H1 (cell line): Measurements from ENCODE around the gene PIP5K1B. TPM values are rescaled to one million over a fixed set of nuclear protein-coding genes. Genes with fewer than 3 reads are reported as not detected.

Experiments used
- CTCF ChIA-PET: fragments of 300-600 bp; sonication (Branson Sonifier 250); formaldehyde crosslinking; loops from one replicate; lab custom pipeline; 2021; ENCODE audit not compliant: partially characterized antibody; lab: Charles Lee
- POLR2A ChIA-PET: fragments of 300-600 bp; sonication (Branson Sonifier 250); formaldehyde crosslinking; loops from one replicate; lab custom pipeline; 2021; ENCODE audit warnings: inconsistent platforms; ENCODE audit not compliant: partially characterized antibody; lab: Charles Lee
- DNase-seq, 2 experiments: peaks; one replicate each; pipeline versions ENCODE4 v3.0.0 to v3.0.0-alpha.2; 2010 to 2022; ENCODE audit warnings: low spot score in 2 of 2, low read depth in 1 of 2, mixed read lengths in 1 of 2
- FAIRE-seq: peaks from 2 replicates; lab custom pipeline; 2011; peaks lifted over from hg19 to GRCh38; lab: Jason Lieb, UNC
- H2AFZ ChIP-seq: 2 replicates; pipeline ENCODE4 v1.8.1; 2012; ENCODE audit warnings: low read length, inconsistent platforms
- H2AK5ac ChIP-seq: 2 replicates; pipeline ENCODE4 v1.6.1; 2013; ENCODE audit warnings: low read depth, low read length
- H2BK120ac ChIP-seq: replicated peaks from 2 replicates; pipeline ENCODE3; 2013; ENCODE audit warnings: low read depth, low read length, inconsistent platforms
- H2BK12ac ChIP-seq: 2 replicates; pipeline ENCODE4 v1.6.1; 2013; ENCODE audit warnings: low read depth, low read length
- H2BK15ac ChIP-seq: 2 replicates; pipeline ENCODE4 v1.6.1; 2013; ENCODE audit warnings: low read length
- H2BK20ac ChIP-seq: 2 replicates; pipeline ENCODE4 v1.6.1; 2013; ENCODE audit warnings: low read length
- H2BK5ac ChIP-seq: 2 replicates; pipeline ENCODE4 v1.6.1; 2013; ENCODE audit warnings: low read depth, low read length
- H3K14ac ChIP-seq: 2 replicates; pipeline ENCODE4 v1.6.1; 2013; ENCODE audit warnings: inconsistent platforms; ENCODE audit not compliant: insufficient read length
- H3K18ac ChIP-seq: 2 replicates; pipeline ENCODE4 v1.6.1; 2013; ENCODE audit warnings: low read length; ENCODE audit errors: extremely low read depth
- H3K23ac ChIP-seq: 2 replicates; pipeline ENCODE4 v1.6.1; 2013; ENCODE audit warnings: inconsistent platforms; ENCODE audit not compliant: insufficient read length
- H3K23me2 ChIP-seq: 2 replicates; pipeline ENCODE4 v1.6.1; 2013; ENCODE audit warnings: low read depth, low read length
- H3K27ac ChIP-seq: 2 replicates; pipeline ENCODE4 v1.6.1; 2011; ENCODE audit warnings: low read depth, low read length, inconsistent platforms
- H3K27me3 ChIP-seq, 4 experiments: replicated peaks in 1 of 4; 1 replicate in 1 of 4; 2 replicates in 3 of 4; pipeline versions ENCODE4 v1.6.1 to v1.8.1; 2011 to 2013; ENCODE audit warnings: low read length in 3 of 4, mild to moderate bottlenecking in 3 of 4, inconsistent platforms in 2 of 4, mixed read lengths in 2 of 4, moderate library complexity in 1 of 4; ENCODE audit not compliant: control insufficient read depth in 3 of 4, insufficient read depth in 3 of 4; ENCODE audit errors: extremely low read depth in 1 of 4
- H3K36me3 ChIP-seq, 4 experiments: 2 replicates each; pipeline versions ENCODE4 v1.6.1 to v1.8.1; 2011 to 2013; ENCODE audit warnings: mild to moderate bottlenecking in 4 of 4, low read length in 3 of 4, moderate library complexity in 2 of 4, control low read depth in 1 of 4, inconsistent platforms in 1 of 4; ENCODE audit not compliant: insufficient read depth in 4 of 4, control insufficient read depth in 2 of 4
- H3K4ac ChIP-seq: replicated peaks from 2 replicates; pipeline ENCODE3; 2013; ENCODE audit warnings: low read length, low read depth, mixed read lengths, inconsistent platforms; ENCODE audit not compliant: insufficient read length
- H3K4me1 ChIP-seq, 4 experiments: replicated peaks in 1 of 4; 1 replicate in 1 of 4; 2 replicates in 3 of 4; pipeline versions ENCODE4 v1.6.1 to v1.8.1; 2011 to 2013; ENCODE audit warnings: low read length in 3 of 4, inconsistent platforms in 2 of 4, mixed read lengths in 1 of 4; ENCODE audit not compliant: insufficient read depth in 4 of 4, control insufficient read depth in 3 of 4
- H3K4me2 ChIP-seq, 2 experiments: 2 replicates each; pipeline versions ENCODE4 v1.6.1 to v1.8.1; 2011 to 2013; ENCODE audit warnings: low read depth in 2 of 2, low read length in 2 of 2, control low read depth in 1 of 2, inconsistent platforms in 1 of 2, mild to moderate bottlenecking in 1 of 2; ENCODE audit not compliant: insufficient read depth in 1 of 2
- H3K4me3 ChIP-seq, 4 experiments: fragments of 200-600, 300-600 bp in 1 of 4; sonication (generic), shearing (Covaris generic), sonication (Bioruptor Twin) in 1 of 4; 2 replicates each; pipeline versions ENCODE4 v1.5.1 to v1.8.1; 2011 to 2016; ENCODE audit warnings: low read length in 4 of 4, low read depth in 3 of 4, control low read depth in 2 of 4, inconsistent platforms in 2 of 4, mild to moderate bottlenecking in 2 of 4, mixed read lengths in 1 of 4, moderate library complexity in 1 of 4; ENCODE audit not compliant: insufficient read depth in 2 of 4; ENCODE audit errors: extremely low read depth in 1 of 4
- H3K56ac ChIP-seq: replicated peaks from 2 replicates; pipeline ENCODE3; 2013; ENCODE audit warnings: low read depth, mild to moderate bottlenecking, mixed read lengths, low read length, inconsistent platforms; ENCODE audit not compliant: insufficient read length
- H3K79me1 ChIP-seq: 2 replicates; pipeline ENCODE4 v1.6.1; 2013; ENCODE audit warnings: low read depth, low read length, control low read depth
- H3K79me2 ChIP-seq, 2 experiments: 2 replicates each; pipeline versions ENCODE4 v1.6.1 to v1.8.1; 2012 to 2013; ENCODE audit warnings: low read length in 2 of 2, mild to moderate bottlenecking in 2 of 2, inconsistent platforms in 1 of 2; ENCODE audit not compliant: insufficient read depth in 2 of 2, control insufficient read depth in 1 of 2
- H3K9ac ChIP-seq, 4 experiments: replicated peaks in 1 of 4; 1 replicate in 1 of 4; 2 replicates in 3 of 4; pipeline versions ENCODE4 v1.6.1 to v1.8.1; 2011 to 2013; ENCODE audit warnings: low read depth in 3 of 4, low read length in 3 of 4, control low read depth in 2 of 4, mild to moderate bottlenecking in 2 of 4, moderate library complexity in 2 of 4, inconsistent platforms in 1 of 4; ENCODE audit errors: extremely low read depth in 1 of 4
- H3K9me3 ChIP-seq, 2 experiments: 2 replicates each; pipeline versions ENCODE4 v1.6.1 to v1.8.1; 2012 to 2013; ENCODE audit warnings: mild to moderate bottlenecking in 2 of 2, moderate library complexity in 2 of 2, control low read depth in 1 of 2, inconsistent platforms in 1 of 2, low read depth in 1 of 2, low read length in 1 of 2, mixed read lengths in 1 of 2; ENCODE audit not compliant: insufficient read depth in 2 of 2
- H4K20me1 ChIP-seq, 2 experiments: replicated peaks in 1 of 2; 2 replicates each; pipeline versions ENCODE3 to v1.8.1; 2011 to 2013; ENCODE audit warnings: inconsistent platforms in 2 of 2, low read length in 2 of 2, mild to moderate bottlenecking in 1 of 2; ENCODE audit not compliant: insufficient read depth in 2 of 2, control insufficient read depth in 1 of 2
- H4K5ac ChIP-seq: 2 replicates; pipeline ENCODE4 v1.6.1; 2013; ENCODE audit warnings: low read length, low read depth, mixed read lengths, inconsistent platforms; ENCODE audit not compliant: insufficient read length
- H4K8ac ChIP-seq: 2 replicates; pipeline ENCODE4 v1.8.0; 2013; ENCODE audit warnings: mild to moderate bottlenecking, moderate library complexity, low read length, inconsistent platforms; ENCODE audit not compliant: insufficient read depth; ENCODE audit errors: extremely low read depth
- H4K91ac ChIP-seq: replicated peaks from 2 replicates; pipeline ENCODE3; 2013; ENCODE audit warnings: low read length, mixed read lengths, inconsistent platforms; ENCODE audit not compliant: insufficient read length
- ATF2 ChIP-seq: IDR thresholded peaks from 2 replicates; pipeline ENCODE4 v1.6.1; 2012; ENCODE audit warnings: low read length, inconsistent platforms
- CEBPB ChIP-seq: IDR thresholded peaks from 2 replicates; pipeline ENCODE4 v1.6.1; 2012; ENCODE audit warnings: low read depth, low read length
- CTBP2 ChIP-seq: IDR thresholded peaks from 2 replicates; pipeline ENCODE4 v1.7.0; 2011; ENCODE audit warnings: borderline replicate concordance, mild to moderate bottlenecking, moderate library complexity, mixed read lengths, low read length; ENCODE audit not compliant: insufficient read depth, insufficient read length
- EGR1 ChIP-seq: IDR thresholded peaks from 2 replicates; pipeline ENCODE4 v1.6.1; 2011; ENCODE audit warnings: low read depth, low read length, borderline replicate concordance
- EP300 ChIP-seq, 2 experiments: IDR thresholded peaks; 1 replicate in 1 of 2; 2 replicates in 1 of 2; pipeline ENCODE4 v1.6.1; 2011 to 2012; ENCODE audit warnings: low read depth in 2 of 2, low read length in 2 of 2, mild to moderate bottlenecking in 2 of 2, borderline replicate concordance in 1 of 2, inconsistent platforms in 1 of 2, moderate library complexity in 1 of 2
- NRF1 ChIP-seq: IDR thresholded peaks from 2 replicates; pipeline ENCODE4 v1.6.1; 2011; ENCODE audit warnings: mild to moderate bottlenecking, low read depth, low read length, improper control_type of control experiment
- RFX5 ChIP-seq: IDR thresholded peaks from 2 replicates; pipeline ENCODE4 v1.6.1; 2011; ENCODE audit warnings: low read depth, low read length, improper control_type of control experiment, borderline replicate concordance
- WGBS, 2 experiments: shearing (Covaris generic) in 1 of 2; methylation state at CpG; one replicate each; pipeline versions ENCODE4 v1.1.6 to v1.1.7; 2013 to 2015; ENCODE audit warnings: low lambda C conversion rate in 2 of 2, mixed read lengths in 2 of 2, inconsistent platforms in 1 of 2, low coverage in 1 of 2, missing lambda C conversion rate in 1 of 2; ENCODE audit not compliant: insufficient replicate concordance in 2 of 2, insufficient coverage in 1 of 2, insufficient read length in 1 of 2; ENCODE audit errors: extremely low coverage in 1 of 2, missing lambda C conversion rate in 1 of 2; 5-methylcytosine and 5-hydroxymethylcytosine counted together
- polyA plus RNA-seq, 7 experiments: library from polyadenylated mRNA; depleted of rRNA in 3 of 7; stranded (reverse) in 5 of 7; unstranded in 2 of 7; fragments of >200 nt in 5 of 7; fragments of 200-250 nt in 2 of 7; gene quantifications; 1 replicate in 5 of 7; 2 replicates in 1 of 7; 4 replicates in 1 of 7; pipeline versions ENCODE4 v1.2.1 to v1.2.3, GENCODE V29; 2011 to 2013; ENCODE audit warnings: missing spikeins in 2 of 7, mixed read lengths in 2 of 7
- total RNA-seq: library from RNA; stranded (reverse); fragmentation: NEBNext Ultra II Directional; extraction: Animal tissue kit (Norgen Biotek cat#: 25700); gene quantifications from 2 replicates; pipeline ENCODE4 v1.2.1, GENCODE V29; 2021

The PIP5K1B gene
- total and polyA plus RNA-seq, 2 of the 8 experiments (the other 6 are each of a cell fraction or from before 2014, with no cell fraction given), result 4.7 to 7.7 TPM

GRCh38 chr9:68975365-68976043 lies 270.5 kb downstream of the PIP5K1B start:
- Histone ChIP-seq H3K27me3 (no peaks in the 10 kb centered on the region), H4K91ac (no peak overlapping the region), H2BK120ac (no peak overlapping the region), H3K56ac (no peak overlapping the region), H3K23me2 (no peaks in the 10 kb centered on the region), H3K79me1 (no peaks in the 10 kb centered on the region), H3K23ac (no peak overlapping the region), H3K14ac (no peak overlapping the region), H2BK20ac (no peak overlapping the region), H4K5ac (no peak overlapping the region), H3K79me2 (no peaks in the 10 kb centered on the region), H3K4me1 (peaks cover 0 to 6% (median 2%) of the 10 kb centered on the region in 4 experiments; a peak in 1 of 7 replicates), H2AFZ (no peak overlapping the region), H2BK15ac (no peak overlapping the region), H3K27ac (no peak overlapping the region), H3K4ac (no peak overlapping the region), H3K9ac (no peak overlapping the region), H3K4me3 (no peak overlapping the region), H2AK5ac (no peak overlapping the region), H4K8ac (no peak overlapping the region), H2BK12ac (no peak overlapping the region), H3K4me2 (no peak overlapping the region), H3K36me3 (0 out of 8 replicates have a peak, but pooled peaks cover 0 to 2% (median 0%) of the 10 kb centered on the region in 4 experiments), H4K20me1 (no peaks in the 10 kb centered on the region), H3K18ac (no peak overlapping the region), H3K9me3 (peaks cover 9 to 11% of the 10 kb centered on the region in 2 experiments; a peak in 3 of 4 replicates), H2BK5ac (no peak overlapping the region)
- POLR2A ChIA-PET, result interaction anchor here (0.6 kb wide), 1 partner anchor 222 kb away, joined by 3 read pairs; no protein-coding TSS in a partner anchor
- FAIRE-seq, result no peak
- CTCF ChIA-PET, result interaction anchor here (1.1 kb wide), 1 partner anchor 9 kb away, joined by 3 read pairs; no protein-coding TSS in a partner anchor
- WGBS, 2 experiments, result 94% methylated on average over 5 of the region's 5 CpGs; no CpG with 5 or more reads in 1 of the 2 experiments
- DNase-seq, result no peak
- TF ChIP-seq CTBP2, result no peak
- no peak for TF ChIP-seq NRF1
- TF ChIP-seq EP300 (IDR thresholded peaks at IDR 0.05; ENCODE audit: borderline replicate concordance in 1 of 2, low read depth in 2 of 2, low read length in 2 of 2), result no peak
- no peak for TF ChIP-seq EGR1
- TF ChIP-seq CEBPB, result no peak
- no peak for TF ChIP-seq RFX5
- TF ChIP-seq ATF2, result no peak
